GM18498 (cell line): ENCODE measurements around the gene DQX1.
A peak's percentile ranks its signal among the peaks of the same experiment; 100 is the strongest.
"Not testable (repeated sequence)": the region's sequence is repeated elsewhere in the genome, so short reads cannot be mapped to it uniquely, and the experiment has no call there.

Source experiments
- ATAC-seq: cut with Tn5 transposase; IDR thresholded peaks from one replicate; pipeline ENCODE4 v1.9.1; 2021; ENCODE audit warnings: mild to moderate bottlenecking, moderate library complexity; ENCODE audit not compliant: unreplicated experiment

The DQX1 gene

GRCh38 chr2:74525717-74526648, at the start of gene DQX1:
DQX1 (minus strand) TSS chr2:74526231; CDS start chr2:74525729, 502 bp downstream.
- no peak for ATAC-seq

- no peak for ATAC-seq
These were observed 49.3 kb upstream of the DQX1 start for GRCh38 chr2:74575320-74575719.

- ATAC-seq: peak; percentile 61
These were observed 47.9 kb upstream of the DQX1 start for GRCh38 chr2:74573747-74574562.

GRCh38 chr2:74572178-74572925, 46.3 kb upstream of the DQX1 start:
- ATAC-seq: no peak

- ATAC-seq: peak; percentile 58
These were observed 45.0 kb upstream of the DQX1 start for GRCh38 chr2:74571058-74571457.

- ATAC-seq: no peak
These were observed 43.7 kb upstream of the DQX1 start for GRCh38 chr2:74569686-74570085.

GRCh38 chr2:74567881-74568280, 41.9 kb upstream of the DQX1 start:
- no peak for ATAC-seq

GRCh38 chr2:74566754-74567085, 40.7 kb upstream of the DQX1 start:
- no peak for ATAC-seq

GRCh38 chr2:74566076-74566753, 40.2 kb upstream of the DQX1 start:
- no peak for ATAC-seq

- ATAC-seq: no peak
These were observed 38.2 kb upstream of the DQX1 start for GRCh38 chr2:74564222-74564621.

- ATAC-seq: no peak
These were observed 36.2 kb upstream of the DQX1 start for GRCh38 chr2:74562126-74562775.

GRCh38 chr2:74561022-74561421, 35.0 kb upstream of the DQX1 start:
- not testable (repeated sequence) for ATAC-seq

GRCh38 chr2:74560591-74560990, 34.6 kb upstream of the DQX1 start:
- no peak for ATAC-seq

GRCh38 chr2:74559912-74560311, 33.9 kb upstream of the DQX1 start:
- no peak for ATAC-seq

- no peak for ATAC-seq
These were observed 32.5 kb upstream of the DQX1 start for GRCh38 chr2:74558284-74559230.

- ATAC-seq: no peak
These were observed 30.9 kb upstream of the DQX1 start for GRCh38 chr2:74556831-74557370.

GRCh38 chr2:74556159-74556558, 30.1 kb upstream of the DQX1 start:
- ATAC-seq: no peak

GRCh38 chr2:74555610-74556103, 29.6 kb upstream of the DQX1 start:
- no peak for ATAC-seq
